DND-41 (cell line): ENCODE measurements around the gene ACAP3.

Experiments
- ATAC-seq: fragments of 200-7000 bp; cut with Tn5 transposase; 3 replicates; pipeline ENCODE4 v1.9.1; 2021; ENCODE audit warnings: low read depth; ENCODE audit not compliant: insufficient read depth
- DNase-seq: peaks from one replicate; pipeline ENCODE4 v3.0.0-alpha.2; 2020
- H2AFZ ChIP-seq: 2 replicates; pipeline ENCODE4 v1.6.0; 2012; ENCODE audit warnings: low read depth, low read length
- H3K27ac ChIP-seq: 2 replicates; pipeline ENCODE4 v1.5.1; 2012; ENCODE audit warnings: low read length, inconsistent platforms
- H3K27me3 ChIP-seq: fragments of 200-600 bp; sonication (generic); 2 replicates; pipeline ENCODE4 v1.6.0; 2012; ENCODE audit warnings: low read length, mild to moderate bottlenecking, inconsistent platforms; ENCODE audit not compliant: insufficient read depth, poor library complexity
- H3K36me3 ChIP-seq: 2 replicates; pipeline ENCODE4 v1.5.1; 2012; ENCODE audit warnings: low read length, inconsistent platforms; ENCODE audit not compliant: insufficient read depth
- H3K4me1 ChIP-seq: 2 replicates; pipeline ENCODE4 v1.5.1; 2012; ENCODE audit warnings: mild to moderate bottlenecking, low read length; ENCODE audit not compliant: insufficient read depth
- H3K4me2 ChIP-seq: 2 replicates; pipeline ENCODE4 v1.6.0; 2012; ENCODE audit warnings: mild to moderate bottlenecking, moderate library complexity, low read length, inconsistent platforms; ENCODE audit not compliant: insufficient read depth
- H3K4me3 ChIP-seq, 2 experiments: fragments of 200-600 bp in 1 of 2; shearing (Covaris generic) in 1 of 2; 2 replicates each; pipeline ENCODE4 v1.5.1; 2012 to 2016; ENCODE audit warnings: inconsistent platforms in 2 of 2, low read length in 2 of 2, mild to moderate bottlenecking in 2 of 2, low read depth in 1 of 2, moderate library complexity in 1 of 2
- H3K79me2 ChIP-seq: 2 replicates; pipeline ENCODE4 v1.6.0; 2012; ENCODE audit warnings: low read length, inconsistent platforms; ENCODE audit not compliant: insufficient read depth
- H3K9ac ChIP-seq: 2 replicates; pipeline ENCODE4 v1.6.0; 2012; ENCODE audit warnings: low read depth, mild to moderate bottlenecking, inconsistent platforms, low read length, moderate library complexity
- H3K9me3 ChIP-seq: 2 replicates; pipeline ENCODE4 v1.5.1; 2012; ENCODE audit warnings: low read length, moderate library complexity, mild to moderate bottlenecking, inconsistent platforms; ENCODE audit not compliant: insufficient read depth, severe bottlenecking
- H4K20me1 ChIP-seq: 2 replicates; pipeline ENCODE4 v1.6.0; 2012; ENCODE audit warnings: low read length; ENCODE audit not compliant: insufficient read depth
- EZH2 ChIP-seq: IDR thresholded peaks from 3 replicates; pipeline ENCODE4 v1.6.1; 2012; ENCODE audit warnings: borderline replicate concordance, low read depth, mild to moderate bottlenecking, moderate library complexity, low read length, inconsistent platforms; ENCODE audit not compliant: severe bottlenecking
- TF ChIP-seq, protein P1 (sequence below): IDR thresholded peaks from 2 replicates; pipeline ENCODE4 v1.5.1; 2012; ENCODE audit warnings: borderline replicate concordance, low read length, moderate library complexity, mild to moderate bottlenecking; ENCODE audit not compliant: poor library complexity, severe bottlenecking; ENCODE audit errors: extremely low read depth

The ACAP3 gene

GRCh38 chr1:1278620-1279019 is 29.1 kb downstream of the ACAP3 start:
- Histone ChIP-seq H4K20me1 (no peaks in the 10 kb centered on the region), H3K4me3 (no peak overlapping the region), H3K9me3 (no peaks in the 10 kb centered on the region), H3K79me2 (peaks cover 8% of the 10 kb centered on the region), H3K36me3 (no peaks in the 10 kb centered on the region), H3K4me2 (no peak overlapping the region), H3K27ac (no peak overlapping the region), H3K27me3 (no peaks in the 10 kb centered on the region), H2AFZ (no peak overlapping the region), H3K9ac (no peak overlapping the region), H3K4me1 (peaks cover 14% of the 10 kb centered on the region)
- ATAC-seq: no peak
- no peak for TF ChIP-seq EZH2
- TF ChIP-seq, protein P1, sequence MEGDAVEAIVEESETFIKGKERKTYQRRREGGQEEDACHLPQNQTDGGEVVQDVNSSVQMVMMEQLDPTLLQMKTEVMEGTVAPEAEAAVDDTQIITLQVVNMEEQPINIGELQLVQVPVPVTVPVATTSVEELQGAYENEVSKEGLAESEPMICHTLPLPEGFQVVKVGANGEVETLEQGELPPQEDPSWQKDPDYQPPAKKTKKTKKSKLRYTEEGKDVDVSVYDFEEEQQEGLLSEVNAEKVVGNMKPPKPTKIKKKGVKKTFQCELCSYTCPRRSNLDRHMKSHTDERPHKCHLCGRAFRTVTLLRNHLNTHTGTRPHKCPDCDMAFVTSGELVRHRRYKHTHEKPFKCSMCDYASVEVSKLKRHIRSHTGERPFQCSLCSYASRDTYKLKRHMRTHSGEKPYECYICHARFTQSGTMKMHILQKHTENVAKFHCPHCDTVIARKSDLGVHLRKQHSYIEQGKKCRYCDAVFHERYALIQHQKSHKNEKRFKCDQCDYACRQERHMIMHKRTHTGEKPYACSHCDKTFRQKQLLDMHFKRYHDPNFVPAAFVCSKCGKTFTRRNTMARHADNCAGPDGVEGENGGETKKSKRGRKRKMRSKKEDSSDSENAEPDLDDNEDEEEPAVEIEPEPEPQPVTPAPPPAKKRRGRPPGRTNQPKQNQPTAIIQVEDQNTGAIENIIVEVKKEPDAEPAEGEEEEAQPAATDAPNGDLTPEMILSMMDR: no peak
- DNase-seq: no peak

- H3K27ac ChIP-seq: no peak overlapping the region
- peaks cover 35% of the 10 kb centered on the region for H3K4me1 ChIP-seq
- H3K9me3 ChIP-seq: no peaks in the 10 kb centered on the region
- DNase-seq: no peak
- H3K9ac ChIP-seq: no peak overlapping the region
- no peak for TF ChIP-seq EZH2
- TF ChIP-seq, protein P1: no peak
- ATAC-seq: no peak
- H2AFZ ChIP-seq: no peak overlapping the region
- H4K20me1 ChIP-seq: peaks cover 24% of the 10 kb centered on the region
- H3K4me3 ChIP-seq: no peak overlapping the region
- H3K27me3 ChIP-seq: no peaks in the 10 kb centered on the region
- H3K79me2 ChIP-seq: peaks cover 36% of the 10 kb centered on the region
- no peak overlapping the region for H3K4me2 ChIP-seq
- peaks cover 18% of the 10 kb centered on the region for H3K36me3 ChIP-seq
Measured at GRCh38 chr1:1275836-1276235, 31.9 kb downstream of the ACAP3 start.

- H4K20me1 ChIP-seq: peaks cover 32% of the 10 kb centered on the region
- no peak overlapping the region for H3K27ac ChIP-seq
- peaks cover 43% of the 10 kb centered on the region for H3K4me1 ChIP-seq
- H3K9me3 ChIP-seq: no peaks in the 10 kb centered on the region
- H3K4me3 ChIP-seq: peak overlapping the region in 1 of 2 experiments; percentile 96; a peak in 2 of 4 replicates
- peaks cover 25% of the 10 kb centered on the region for H3K36me3 ChIP-seq
- H3K27me3 ChIP-seq: no peaks in the 10 kb centered on the region
- ATAC-seq: no peak
- TF ChIP-seq, protein P1: no peak
- no peak for TF ChIP-seq EZH2
- H3K79me2 ChIP-seq: peaks cover 45% of the 10 kb centered on the region
- DNase-seq: no peak
- peak overlapping the region; percentile 86 for H3K9ac ChIP-seq
- H3K4me2 ChIP-seq: peak overlapping the region; percentile 99
- peak overlapping the region; percentile 93; the same call in 1 of the 2 replicates for H2AFZ ChIP-seq
Measured at GRCh38 chr1:1274931-1275431, 32.7 kb downstream of the ACAP3 start.
